GM18858 (cell line): Measurements from ENCODE around the gene CAST.
"Not testable (repeated sequence)": the region's sequence is repeated elsewhere in the genome, so short reads cannot be mapped to it uniquely, and the experiment has no call there.

ENCODE experiments used
- ATAC-seq: cut with Tn5 transposase; IDR thresholded peaks from one replicate; pipeline ENCODE4 v1.9.1; 2021; ENCODE audit not compliant: unreplicated experiment

Gene CAST

GRCh38 chr5:96743805-96744204, 81.6 kb downstream of the CAST start:
- no peak for ATAC-seq

DNA sequence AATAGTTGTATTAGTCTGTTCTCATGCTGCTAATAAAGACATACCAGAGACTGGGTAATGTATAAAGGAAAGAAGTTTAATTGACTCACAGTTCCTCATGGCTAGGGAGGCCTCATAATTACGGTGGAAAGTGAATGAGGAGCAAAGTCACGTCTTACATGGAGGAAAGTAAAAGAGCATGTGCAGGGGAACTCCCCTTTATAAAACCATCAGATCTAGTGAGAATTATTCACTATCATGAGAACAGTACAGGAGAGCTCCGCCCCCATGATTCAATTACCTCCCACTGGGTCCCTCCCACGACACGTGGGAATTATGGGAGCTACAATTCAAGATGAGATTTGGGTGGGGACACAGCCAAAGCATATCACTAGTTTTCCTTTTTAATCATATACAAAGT, 82.0 kb downstream of the CAST start:
- ATAC-seq: not testable (repeated sequence)

DNA sequence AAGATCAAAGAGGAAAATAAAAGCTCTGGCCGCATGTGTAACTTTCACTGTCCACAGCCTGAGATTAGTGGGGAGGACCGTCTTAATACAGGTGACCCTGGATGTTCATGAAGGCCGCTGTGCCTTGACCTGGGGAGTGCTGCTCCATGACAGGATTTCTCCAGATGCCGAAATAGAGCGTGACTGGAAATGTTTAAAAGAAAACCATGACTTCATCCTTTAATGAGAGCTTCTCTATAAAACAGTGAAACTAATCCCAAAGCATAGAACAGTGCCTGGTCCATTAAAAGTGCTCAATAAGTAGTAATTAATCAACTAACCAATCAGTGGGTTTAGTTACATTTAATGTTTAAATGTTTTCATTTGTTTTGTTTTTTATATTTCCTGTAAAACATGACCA, 82.8 kb downstream of the CAST start:
- no peak for ATAC-seq

DNA sequence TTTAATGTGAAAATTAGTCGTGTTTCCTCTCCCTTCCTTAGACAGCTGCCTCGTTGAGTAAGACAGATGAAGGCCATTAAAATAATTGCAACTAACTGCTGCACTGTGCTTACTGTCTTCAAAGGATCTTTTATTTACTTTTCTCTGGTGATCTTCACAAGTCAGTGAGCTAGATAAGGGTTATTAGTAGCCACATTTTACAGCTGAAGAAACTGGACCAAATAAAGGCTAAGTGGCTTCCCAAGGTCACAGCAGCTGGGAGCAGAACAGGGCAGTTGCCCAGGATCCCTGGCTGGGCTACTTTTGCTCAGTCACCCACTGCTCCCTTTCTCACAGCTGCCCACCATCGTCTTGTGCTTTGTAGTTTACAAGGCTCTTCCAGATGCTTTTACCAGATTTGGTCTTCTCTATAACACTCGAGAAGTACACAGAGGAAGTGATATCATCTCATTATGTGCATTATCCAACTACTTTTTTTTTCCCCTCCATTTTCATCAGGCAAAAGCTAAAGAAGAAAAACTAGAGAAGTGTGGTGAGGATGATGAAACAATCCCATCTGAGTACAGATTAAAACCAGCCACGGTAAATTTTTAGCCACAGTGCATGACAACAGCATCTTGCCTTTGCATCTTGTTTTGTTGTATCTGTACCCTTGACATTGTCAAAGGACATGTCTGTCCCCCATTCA, 83.8 kb downstream of the CAST start:
- ATAC-seq: no peak

DNA sequence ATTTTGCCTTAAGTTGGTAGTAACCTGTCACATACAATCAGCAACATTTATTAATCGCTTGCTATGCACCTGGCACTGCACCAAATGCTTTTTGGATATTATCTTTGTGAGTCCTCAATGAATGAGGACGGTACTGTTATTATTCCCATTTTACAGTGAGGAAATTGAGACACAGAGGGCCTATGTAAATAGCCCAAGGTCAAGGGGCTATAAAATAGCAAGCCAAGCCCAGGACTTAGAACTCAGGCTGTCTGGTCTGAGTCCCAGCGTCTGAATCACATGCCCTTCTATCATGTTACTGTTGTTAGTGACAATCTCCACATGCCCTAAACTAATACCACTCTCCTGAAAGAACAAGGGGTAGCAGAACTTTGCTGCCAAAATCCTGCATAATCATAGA, 85.5 kb downstream of the CAST start:
- ATAC-seq: no peak

DNA sequence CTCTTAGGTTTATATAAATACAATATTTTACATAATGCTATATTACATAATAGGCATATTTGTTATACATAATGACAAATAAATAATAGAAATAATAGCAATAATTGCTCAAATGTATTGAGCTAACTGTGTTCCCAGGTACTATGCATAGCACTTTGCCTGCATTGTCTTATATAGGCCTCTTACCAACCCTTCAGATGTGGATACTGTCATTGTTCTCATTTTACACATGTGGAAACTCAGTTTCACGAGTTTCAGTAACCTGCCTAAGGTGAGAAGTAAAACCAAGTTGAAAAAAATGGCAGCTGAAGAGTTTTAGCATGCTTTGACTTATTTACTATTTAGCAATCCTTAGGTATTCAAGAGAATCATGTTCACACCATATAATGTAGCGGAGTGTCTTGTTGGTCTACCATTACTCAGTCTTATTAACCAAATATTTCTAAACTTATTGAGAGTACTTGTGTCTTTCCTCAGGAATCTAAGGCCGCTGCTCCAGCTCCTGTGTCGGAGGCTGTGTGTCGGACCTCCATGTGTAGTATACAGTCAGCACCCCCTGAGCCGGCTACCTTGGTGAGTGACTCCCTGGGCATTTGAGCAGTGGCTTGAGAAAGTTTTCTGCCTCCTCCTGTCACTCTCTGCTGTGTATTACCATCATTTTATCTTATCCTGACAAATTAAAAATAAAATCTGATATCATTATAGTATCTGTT, 88.1 kb downstream of the CAST start:
- ATAC-seq: no peak

DNA sequence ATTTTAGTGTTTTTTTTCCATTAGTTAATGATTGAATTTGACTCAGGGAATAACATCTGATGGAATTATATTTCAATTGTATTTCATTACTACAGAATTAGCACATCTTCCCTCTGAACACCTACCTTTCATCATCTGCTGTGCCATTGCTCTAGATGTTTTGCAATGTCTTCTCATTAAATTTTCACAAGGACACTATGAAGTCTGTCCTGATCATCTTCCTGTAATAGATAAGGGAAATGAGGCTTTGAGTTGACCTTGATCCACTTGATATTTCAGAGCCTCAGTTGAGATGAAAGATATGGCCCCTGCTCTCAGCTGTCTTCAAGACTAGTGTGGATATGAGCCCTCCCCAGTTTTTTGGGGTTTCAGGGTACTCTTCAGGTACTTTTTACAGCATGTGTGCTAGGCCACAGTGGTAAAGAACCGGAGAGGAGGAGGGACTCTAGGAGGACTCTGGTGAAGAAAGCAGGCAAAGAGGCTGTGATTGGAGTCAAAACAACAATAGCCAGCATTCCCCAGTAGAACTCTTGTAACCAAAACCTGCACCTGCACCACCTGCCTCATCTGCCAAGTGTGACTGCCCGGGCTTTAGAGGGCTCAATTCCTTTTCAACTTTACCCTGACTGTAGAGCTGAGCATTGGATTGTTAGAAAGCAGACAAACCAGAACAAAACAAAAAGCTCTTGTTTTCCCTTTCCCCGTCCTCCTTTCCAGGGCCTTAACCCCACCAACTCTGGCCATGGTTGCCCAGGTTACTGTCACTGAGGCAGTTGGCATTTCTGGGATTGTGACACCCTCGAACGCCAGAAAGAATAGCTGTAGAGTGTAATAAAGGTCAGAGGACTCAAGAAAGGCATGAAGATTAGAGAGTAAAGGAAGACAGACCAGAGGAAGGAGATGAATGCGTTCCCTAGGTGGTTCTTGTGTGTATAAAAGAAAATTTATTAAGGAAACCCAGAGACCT, 89.3 kb downstream of the CAST start:
- no peak for ATAC-seq

DNA sequence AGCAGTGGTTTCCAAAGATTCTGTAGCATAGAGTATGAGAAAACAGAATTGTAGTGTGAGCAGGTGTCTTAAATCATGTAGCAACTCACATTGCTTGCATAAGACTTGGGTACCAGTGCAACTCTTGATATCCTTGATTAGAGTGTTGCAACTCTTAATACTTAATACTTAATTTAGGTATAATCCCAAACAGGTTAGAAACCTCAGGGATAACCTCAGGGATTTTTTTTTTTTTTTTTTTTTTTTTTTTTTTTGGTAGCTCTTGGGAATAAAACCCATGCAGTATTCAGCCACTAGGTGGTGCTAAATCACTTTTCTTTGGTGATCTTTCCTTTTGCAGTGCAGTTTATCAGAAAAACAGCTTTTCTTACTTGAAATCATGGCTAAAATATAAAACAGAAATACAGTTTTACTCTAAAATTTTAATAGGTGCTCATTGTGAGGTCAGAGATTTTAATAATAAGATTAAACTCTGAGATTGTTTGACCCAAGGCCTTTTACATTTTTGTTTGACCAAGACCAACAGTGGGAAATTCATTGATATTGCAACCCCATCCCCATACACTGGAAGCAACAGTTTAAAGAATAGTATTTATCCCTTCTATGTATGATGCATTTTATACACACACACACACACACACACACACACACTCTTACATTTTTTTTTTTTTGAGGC, 90.3 kb downstream of the CAST start:
- ATAC-seq: no peak

- no peak for ATAC-seq
Observed at GRCh38 chr5:96753017-96753397, 90.8 kb downstream of the CAST start.

DNA sequence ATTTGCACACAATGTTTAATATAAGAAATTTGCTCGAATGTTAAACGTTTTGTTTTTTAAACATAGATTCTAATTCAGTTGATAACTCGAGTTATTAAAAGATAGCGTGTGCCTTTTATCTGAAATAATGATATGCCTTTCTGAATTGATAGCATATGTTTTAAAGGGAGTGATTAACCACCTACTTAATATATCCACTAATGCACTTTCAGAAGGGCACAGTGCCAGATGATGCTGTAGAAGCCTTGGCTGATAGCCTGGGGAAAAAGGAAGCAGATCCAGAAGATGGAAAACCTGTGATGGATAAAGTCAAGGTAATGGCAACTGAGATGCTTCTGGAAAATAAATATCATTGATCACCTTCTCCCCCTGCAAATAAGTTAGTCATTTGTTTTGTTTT, 91.7 kb downstream of the CAST start:
- ATAC-seq: no peak

- no peak for ATAC-seq
Observed at GRCh38 chr5:96755851-96756250, 93.7 kb downstream of the CAST start.

- ATAC-seq: no peak
Observed at GRCh38 chr5:96756985-96757384, 94.8 kb downstream of the CAST start.

- no peak for ATAC-seq
Observed at GRCh38 chr5:96758621-96759020, 96.4 kb downstream of the CAST start.

DNA sequence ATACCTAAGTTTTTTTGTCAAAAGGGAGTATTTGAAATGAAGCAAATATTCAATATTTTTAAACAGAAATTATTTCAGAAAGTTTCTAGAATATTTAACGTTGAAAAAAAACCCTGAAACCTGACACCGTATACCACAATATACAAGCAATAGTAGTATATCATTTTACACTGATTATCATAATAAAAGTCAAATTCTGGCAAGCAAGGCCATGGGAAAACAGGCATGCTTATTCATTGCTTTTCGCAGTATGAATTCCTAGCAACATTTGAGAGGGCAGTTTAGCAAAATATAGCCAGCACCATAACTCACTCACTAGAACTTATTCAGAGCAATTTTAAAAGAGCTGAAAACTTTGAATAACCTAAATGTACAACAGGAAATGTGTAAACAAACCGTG, 99.4 kb downstream of the CAST start:
- no peak for ATAC-seq

DNA sequence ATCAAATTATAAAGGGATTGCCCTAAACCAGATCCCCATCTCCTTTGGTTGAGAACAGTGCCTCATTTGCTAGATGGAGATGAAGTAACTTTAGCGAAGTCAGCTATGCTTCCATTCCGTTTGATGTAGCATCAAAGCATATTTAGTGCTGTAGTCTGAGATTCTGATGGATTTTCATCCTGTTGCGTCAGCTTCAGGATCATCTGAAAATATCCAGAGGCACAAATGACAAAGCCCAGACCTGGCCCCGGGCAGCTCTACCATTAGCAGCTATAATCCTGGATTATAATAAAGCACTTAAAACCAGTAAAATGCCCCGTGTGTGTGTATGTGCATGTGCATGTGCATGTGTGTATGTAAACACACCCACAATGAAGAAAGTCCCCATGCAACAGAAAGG, 100.8 kb downstream of the CAST start:
- no peak for ATAC-seq

DNA sequence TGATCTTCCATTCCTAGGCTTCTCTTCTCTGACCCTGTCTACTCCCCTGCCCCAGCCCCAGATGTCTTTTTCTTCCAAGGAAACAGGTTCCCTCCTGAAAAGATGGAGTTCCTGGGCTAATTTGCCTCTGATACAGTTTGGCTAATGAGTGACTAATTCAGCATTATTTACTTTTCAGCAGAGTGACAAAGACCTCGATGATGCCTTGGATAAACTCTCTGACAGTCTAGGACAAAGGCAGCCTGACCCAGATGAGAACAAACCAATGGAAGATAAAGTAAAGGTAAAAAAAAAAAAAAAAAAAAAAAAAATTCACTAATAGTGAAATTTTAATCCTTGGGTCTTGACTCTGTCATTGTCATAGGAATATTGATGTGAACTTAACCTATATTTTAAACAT, 102.9 kb downstream of the CAST start:
- no peak for ATAC-seq

- ATAC-seq: no peak
Observed at GRCh38 chr5:96768708-96769251, 106.6 kb downstream of the CAST start.

- ATAC-seq: no peak
Observed at GRCh38 chr5:96771395-96771794, 109.2 kb downstream of the CAST start.

DNA sequence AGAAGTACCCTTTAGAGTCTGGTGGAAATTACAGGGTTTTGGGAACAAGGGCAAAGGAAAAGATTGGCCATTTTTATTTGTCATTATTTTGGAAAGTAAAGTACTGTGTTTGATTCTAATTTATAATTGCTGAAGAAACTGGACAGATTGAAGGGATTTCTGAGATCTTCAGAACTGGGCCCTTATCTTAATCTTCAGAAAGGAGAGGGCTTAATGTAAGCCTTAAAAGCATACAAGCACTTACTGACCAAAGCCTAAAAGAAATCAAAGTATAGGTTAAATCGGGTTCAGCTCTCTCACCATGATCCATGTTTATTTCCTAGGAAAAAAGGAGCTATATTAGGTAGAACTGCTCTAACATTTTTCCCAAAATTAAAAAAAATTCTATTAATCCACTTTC, 109.9 kb downstream of the CAST start:
- no peak for ATAC-seq

GRCh38 chr5:96772542-96772941, 110.4 kb downstream of the CAST start:
- no peak for ATAC-seq

- ATAC-seq: no peak
Observed at GRCh38 chr5:96775050-96775449, 112.9 kb downstream of the CAST start.
